Muscle layer of duodenum (tissue), 2 donors: ENCODE data around the gene RTN4R.
A peak's percentile ranks its signal among the peaks of the same experiment; 100 is the strongest.

Experiments used
- H3K27ac ChIP-seq: one replicate; pipeline ENCODE4 v1.7.0; 2013; ENCODE audit warnings: mild to moderate bottlenecking, low read length
- H3K27me3 ChIP-seq: one replicate; pipeline ENCODE4 v1.7.0; 2013; ENCODE audit warnings: low read depth, mild to moderate bottlenecking, control low read depth, low read length
- H3K36me3 ChIP-seq, 2 donors: one replicate each; pipeline ENCODE4 v1.7.0; 2013; ENCODE audit warnings: low read length in 2 of 2, control low read depth in 1 of 2, mild to moderate bottlenecking in 1 of 2; ENCODE audit not compliant: insufficient read depth in 2 of 2, control insufficient read depth in 1 of 2
- H3K4me1 ChIP-seq, 2 donors: one replicate each; pipeline ENCODE4 v1.7.0; 2013; ENCODE audit warnings: low read length in 2 of 2, mild to moderate bottlenecking in 2 of 2, control low read depth in 1 of 2, moderate library complexity in 1 of 2; ENCODE audit not compliant: insufficient read depth in 2 of 2, control insufficient read depth in 1 of 2
- H3K4me3 ChIP-seq, 2 donors: one replicate each; pipeline ENCODE4 v1.7.0; 2013; ENCODE audit warnings: low read length in 2 of 2, low read depth in 1 of 2, mild to moderate bottlenecking in 1 of 2
- H3K9me3 ChIP-seq, 2 donors: one replicate each; pipeline ENCODE4 v1.7.0; 2013; ENCODE audit warnings: low read length in 2 of 2, control low read depth in 1 of 2, mild to moderate bottlenecking in 1 of 2; ENCODE audit not compliant: control insufficient read depth in 1 of 2
- donor health status: healthy.

RTN4R gene

DNA sequence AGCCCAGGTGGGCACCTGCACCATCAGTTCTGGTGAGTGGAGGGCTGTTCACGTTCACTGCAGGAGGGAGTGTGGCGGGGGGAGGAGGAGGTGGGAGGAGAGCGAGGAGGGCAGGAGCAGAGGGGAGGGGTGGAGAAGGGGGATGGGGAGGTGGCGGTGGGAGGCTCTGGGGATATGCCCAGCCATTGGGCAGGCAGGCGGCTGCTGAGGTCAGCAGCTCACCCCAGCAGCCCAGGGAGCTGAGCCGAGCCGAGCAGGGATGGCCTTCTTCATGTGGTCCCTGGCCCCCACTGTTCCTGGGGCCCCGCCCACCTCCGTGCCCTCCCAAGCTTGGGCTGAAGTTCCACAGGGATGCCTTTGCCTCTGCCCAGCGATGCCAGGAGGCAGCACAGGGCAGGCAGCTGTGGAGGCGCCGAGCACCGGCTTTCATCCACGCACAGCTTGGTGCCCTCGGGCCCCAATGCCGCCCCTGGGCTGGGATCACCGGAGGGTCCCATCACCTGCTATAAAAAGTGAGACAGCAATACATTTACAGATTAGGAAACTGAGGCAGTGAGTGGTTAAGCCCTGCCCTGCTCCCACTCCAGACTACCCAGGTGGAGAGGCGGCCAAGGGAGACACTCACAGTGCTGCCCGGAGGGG lies 21.6 kb downstream of the RTN4R start:
- Histone ChIP-seq H3K9me3 (no peaks in the 10 kb centered on the region), H3K27me3 (no peaks in the 10 kb centered on the region), H3K4me3 (no peak overlapping the region), H3K36me3 (no peaks in the 10 kb centered on the region), H3K27ac (no peak overlapping the region), H3K4me1 (peaks cover 0 to 26% of the 10 kb centered on the region in 2 donors)

DNA sequence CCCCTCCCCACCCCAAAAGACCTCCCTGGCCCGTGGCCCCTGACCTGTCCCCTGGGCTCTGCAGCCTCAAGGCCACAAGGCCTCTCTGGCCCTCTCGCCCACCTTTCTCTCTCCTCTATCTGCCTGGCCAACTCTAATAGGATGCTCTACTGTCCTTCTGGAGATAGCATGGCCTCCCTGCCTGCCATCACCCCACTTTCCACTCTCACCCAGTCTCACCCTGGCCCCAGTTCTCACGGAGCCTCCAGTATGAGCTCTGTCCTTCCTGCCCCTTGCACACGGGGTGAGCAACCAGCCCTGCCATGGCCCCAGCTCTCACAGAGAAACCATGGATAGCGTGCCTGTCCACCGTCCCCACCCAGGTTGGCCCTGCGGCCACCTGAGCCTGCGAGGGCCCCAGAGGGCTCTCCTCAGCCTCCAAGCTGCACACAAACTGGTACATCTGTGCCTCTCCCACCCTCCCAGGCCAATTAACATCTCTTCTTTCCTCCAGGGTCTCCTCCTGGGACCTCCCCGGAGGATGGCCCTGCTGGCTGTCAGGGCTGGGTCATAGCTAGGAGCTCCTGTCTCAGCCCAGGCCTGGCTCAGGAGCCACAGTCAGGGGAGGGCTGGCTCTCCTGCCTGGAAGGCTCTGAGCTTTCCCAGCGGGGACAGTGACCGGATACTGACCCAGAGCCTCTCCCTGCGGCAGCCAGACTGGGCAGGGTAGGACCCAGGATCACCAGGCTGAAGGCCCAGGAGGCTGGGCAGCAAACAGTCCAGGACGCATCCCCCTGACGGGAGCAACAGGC lies 22.3 kb downstream of the RTN4R start:
- H3K27me3 ChIP-seq = no peaks in the 10 kb centered on the region
- H3K36me3 ChIP-seq = no peaks in the 10 kb centered on the region
- no peak overlapping the region for H3K27ac ChIP-seq
- H3K9me3 ChIP-seq = no peaks in the 10 kb centered on the region
- H3K4me3 ChIP-seq = no peak overlapping the region
- H3K4me1 ChIP-seq = peaks cover 0 to 28% of the 10 kb centered on the region in 2 donors

GRCh38 chr22:20244691-20245576 lies 23.2 kb downstream of the RTN4R start:
- H3K9me3 ChIP-seq = no peaks in the 10 kb centered on the region
- H3K27ac ChIP-seq = no peak overlapping the region
- H3K4me1 ChIP-seq = peaks cover 0 to 35% of the 10 kb centered on the region in 2 donors
- no peak overlapping the region for H3K4me3 ChIP-seq
- H3K27me3 ChIP-seq = no peaks in the 10 kb centered on the region
- H3K36me3 ChIP-seq = no peaks in the 10 kb centered on the region

GRCh38 chr22:20244250-20244648 lies 23.9 kb downstream of the RTN4R start:
- H3K27me3 ChIP-seq = no peaks in the 10 kb centered on the region
- H3K4me3 ChIP-seq = no peak overlapping the region
- no peaks in the 10 kb centered on the region for H3K36me3 ChIP-seq
- peaks cover 0 to 36% of the 10 kb centered on the region in 2 donors for H3K4me1 ChIP-seq
- H3K9me3 ChIP-seq = no peaks in the 10 kb centered on the region
- no peak overlapping the region for H3K27ac ChIP-seq

DNA sequence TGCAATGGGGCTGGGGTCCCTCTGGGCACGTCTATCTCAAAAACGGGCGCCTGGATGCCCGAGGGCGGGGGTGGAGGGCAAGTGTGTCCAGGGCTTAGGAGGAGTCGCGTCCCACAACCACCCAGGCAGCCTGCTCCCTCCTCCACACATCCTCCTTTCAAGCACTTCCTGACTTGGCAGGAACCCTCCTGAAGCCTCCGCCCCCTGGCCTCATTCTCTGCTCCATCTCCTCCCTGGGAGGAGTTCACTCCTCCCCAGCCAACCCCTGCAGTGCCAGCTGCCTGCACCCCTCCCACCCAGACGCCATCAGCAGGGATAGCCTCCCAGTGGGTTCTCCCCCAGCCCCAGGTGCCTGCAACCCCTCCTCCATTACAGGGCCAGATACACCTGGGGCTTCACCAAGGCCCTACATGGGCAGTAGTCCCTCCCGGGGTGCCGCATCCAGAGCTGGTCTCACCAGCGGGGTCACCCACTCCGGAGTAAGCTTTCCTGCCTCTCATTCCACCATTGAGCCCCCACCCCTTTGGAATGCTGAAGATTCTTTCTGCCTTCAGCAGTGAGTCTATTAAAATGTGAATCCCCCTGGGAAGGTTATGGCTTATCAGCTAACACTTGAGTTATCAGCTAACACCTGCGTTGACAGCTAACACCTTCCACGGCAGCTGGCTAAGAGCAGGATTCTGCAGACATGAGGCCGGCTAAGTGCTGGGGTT lies 24.4 kb downstream of the RTN4R start:
- Histone ChIP-seq H3K27ac (no peak overlapping the region), H3K9me3 (no peaks in the 10 kb centered on the region), H3K4me3 (peak overlapping the region in 1 of 2 donors; percentile 35), H3K36me3 (no peaks in the 10 kb centered on the region), H3K4me1 (peaks cover 0 to 34% of the 10 kb centered on the region in 2 donors), H3K27me3 (no peaks in the 10 kb centered on the region)

DNA sequence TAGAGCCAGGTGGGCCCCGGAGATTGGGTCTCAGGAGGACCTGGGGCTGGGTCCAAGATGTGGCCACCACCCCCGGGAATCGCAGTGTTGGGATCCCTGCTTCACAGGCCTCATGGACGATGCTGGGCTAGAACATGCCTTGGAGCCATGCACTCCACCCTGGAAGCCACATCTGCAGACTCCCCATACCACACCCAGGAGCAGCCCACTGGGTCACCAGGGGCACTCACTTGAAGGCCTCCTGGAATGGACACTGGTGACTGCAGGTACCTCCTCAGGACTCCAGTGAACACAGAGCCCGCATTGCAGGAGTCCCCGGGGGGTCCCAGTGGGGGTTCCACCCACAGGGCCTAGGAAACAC lies 25.0 kb downstream of the RTN4R start:
- H3K36me3 ChIP-seq = no peaks in the 10 kb centered on the region
- H3K27ac ChIP-seq = no peak overlapping the region
- H3K27me3 ChIP-seq = no peaks in the 10 kb centered on the region
- H3K4me1 ChIP-seq = peaks cover 0 to 38% of the 10 kb centered on the region in 2 donors
- H3K4me3 ChIP-seq = peak overlapping the region in 1 of 2 donors; percentile 35
- H3K9me3 ChIP-seq = no peaks in the 10 kb centered on the region

- Histone ChIP-seq H3K36me3 (no peaks in the 10 kb centered on the region), H3K9me3 (no peaks in the 10 kb centered on the region), H3K27ac (no peak overlapping the region), H3K4me3 (no peak overlapping the region), H3K27me3 (no peaks in the 10 kb centered on the region), H3K4me1 (peaks cover 0 to 38% of the 10 kb centered on the region in 2 donors)
These were observed 25.5 kb downstream of the RTN4R start for GRCh38 chr22:20242393-20243175.

DNA sequence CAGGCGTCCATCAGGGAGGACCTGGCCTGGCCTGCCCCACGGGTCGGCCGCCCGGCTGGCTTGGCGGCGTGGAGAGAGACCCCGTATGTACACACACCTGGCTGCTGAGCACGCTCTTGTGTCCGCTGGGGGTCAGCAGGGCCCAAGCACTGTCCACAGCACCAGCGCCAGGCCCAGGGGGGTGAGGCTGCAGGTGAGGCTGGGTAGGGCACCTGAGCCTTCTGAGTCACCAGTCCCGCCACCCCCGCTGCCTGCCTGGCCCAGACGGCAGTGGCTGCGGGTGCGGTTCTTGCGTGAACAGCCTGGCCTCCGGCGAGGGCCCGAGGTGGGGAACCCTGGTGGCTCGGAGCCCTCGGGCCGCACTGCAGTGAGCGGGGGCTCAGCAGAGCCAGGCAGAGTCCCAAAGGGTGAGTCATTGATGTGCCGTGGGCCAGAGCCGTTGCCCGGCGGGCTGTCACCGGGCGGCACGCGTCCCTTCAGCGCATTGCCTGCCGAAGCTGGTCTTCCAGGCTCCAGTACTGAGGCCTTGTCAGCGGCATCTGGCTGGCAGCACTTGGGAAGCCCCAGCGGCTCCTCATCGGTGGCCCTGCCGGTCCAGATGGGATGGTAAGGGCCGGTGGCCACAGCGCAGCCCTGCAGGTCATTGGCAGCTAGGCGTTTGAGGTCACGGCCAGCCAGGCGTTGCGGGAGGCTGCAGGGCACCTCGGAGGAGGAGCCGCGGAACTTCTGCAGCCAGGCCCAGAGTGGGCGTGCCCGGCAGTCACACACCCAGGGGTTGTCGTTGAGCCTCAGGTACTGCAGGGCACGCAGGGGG lies 26.3 kb downstream of the RTN4R start:
- Histone ChIP-seq H3K9me3 (no peaks in the 10 kb centered on the region), H3K4me1 (peaks cover 0 to 38% of the 10 kb centered on the region in 2 donors), H3K4me3 (no peak overlapping the region), H3K36me3 (no peaks in the 10 kb centered on the region), H3K27ac (no peak overlapping the region), H3K27me3 (no peaks in the 10 kb centered on the region)

DNA sequence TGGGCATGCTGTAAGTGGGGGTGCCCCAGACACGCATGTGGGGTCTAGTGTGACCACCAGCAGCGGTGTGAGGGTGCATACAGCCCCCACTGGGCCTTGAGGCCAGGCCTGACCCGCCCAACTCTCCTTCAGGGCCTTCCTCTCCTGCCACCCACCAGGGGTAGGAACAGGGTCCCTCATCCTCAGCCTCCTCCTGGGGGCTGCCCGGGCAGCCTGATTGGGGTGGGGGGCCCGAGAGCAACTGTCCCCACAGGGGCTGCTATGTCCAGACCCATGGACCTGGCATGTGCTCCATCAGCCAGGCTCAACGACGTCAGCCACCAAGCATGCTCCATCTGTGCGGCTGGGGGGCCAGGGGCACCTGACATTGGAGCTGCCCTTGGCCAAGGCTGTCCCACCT lies 27.2 kb downstream of the RTN4R start:
- no peak overlapping the region for H3K4me3 ChIP-seq
- H3K27ac ChIP-seq = no peak overlapping the region
- peaks cover 0 to 38% of the 10 kb centered on the region in 2 donors for H3K4me1 ChIP-seq
- no peaks in the 10 kb centered on the region for H3K27me3 ChIP-seq
- no peaks in the 10 kb centered on the region for H3K36me3 ChIP-seq
- H3K9me3 ChIP-seq = no peaks in the 10 kb centered on the region

GRCh38 chr22:20240447-20240764 lies 27.7 kb downstream of the RTN4R start:
- H3K4me1 ChIP-seq = peaks cover 0 to 38% of the 10 kb centered on the region in 2 donors
- no peaks in the 10 kb centered on the region for H3K36me3 ChIP-seq
- H3K9me3 ChIP-seq = no peaks in the 10 kb centered on the region
- no peaks in the 10 kb centered on the region for H3K27me3 ChIP-seq
- no peak overlapping the region for H3K4me3 ChIP-seq
- H3K27ac ChIP-seq = no peak overlapping the region
